GM20000 (cell line): Measurements from ENCODE around the gene EIF1B.

Source experiments
- DNase-seq: peaks from one replicate; pipeline ENCODE4 v3.0.0; 2012; ENCODE audit warnings: low spot score
- TF ChIP-seq, protein P1 (sequence below): IDR thresholded peaks from 2 replicates; pipeline ENCODE4 v1.5.1; 2012; ENCODE audit warnings: mild to moderate bottlenecking, control low read depth; ENCODE audit errors: extremely low read depth, missing control alignments

EIF1B gene

GRCh38 chr3:40323946-40324345 is 14.4 kb downstream of the EIF1B start:
- TF ChIP-seq, protein P1, sequence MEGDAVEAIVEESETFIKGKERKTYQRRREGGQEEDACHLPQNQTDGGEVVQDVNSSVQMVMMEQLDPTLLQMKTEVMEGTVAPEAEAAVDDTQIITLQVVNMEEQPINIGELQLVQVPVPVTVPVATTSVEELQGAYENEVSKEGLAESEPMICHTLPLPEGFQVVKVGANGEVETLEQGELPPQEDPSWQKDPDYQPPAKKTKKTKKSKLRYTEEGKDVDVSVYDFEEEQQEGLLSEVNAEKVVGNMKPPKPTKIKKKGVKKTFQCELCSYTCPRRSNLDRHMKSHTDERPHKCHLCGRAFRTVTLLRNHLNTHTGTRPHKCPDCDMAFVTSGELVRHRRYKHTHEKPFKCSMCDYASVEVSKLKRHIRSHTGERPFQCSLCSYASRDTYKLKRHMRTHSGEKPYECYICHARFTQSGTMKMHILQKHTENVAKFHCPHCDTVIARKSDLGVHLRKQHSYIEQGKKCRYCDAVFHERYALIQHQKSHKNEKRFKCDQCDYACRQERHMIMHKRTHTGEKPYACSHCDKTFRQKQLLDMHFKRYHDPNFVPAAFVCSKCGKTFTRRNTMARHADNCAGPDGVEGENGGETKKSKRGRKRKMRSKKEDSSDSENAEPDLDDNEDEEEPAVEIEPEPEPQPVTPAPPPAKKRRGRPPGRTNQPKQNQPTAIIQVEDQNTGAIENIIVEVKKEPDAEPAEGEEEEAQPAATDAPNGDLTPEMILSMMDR, result no peak
- DNase-seq, result no peak

GRCh38 chr3:40324621-40325020 is 15.1 kb downstream of the EIF1B start:
- TF ChIP-seq, protein P1, result no peak
- no peak for DNase-seq

DNA sequence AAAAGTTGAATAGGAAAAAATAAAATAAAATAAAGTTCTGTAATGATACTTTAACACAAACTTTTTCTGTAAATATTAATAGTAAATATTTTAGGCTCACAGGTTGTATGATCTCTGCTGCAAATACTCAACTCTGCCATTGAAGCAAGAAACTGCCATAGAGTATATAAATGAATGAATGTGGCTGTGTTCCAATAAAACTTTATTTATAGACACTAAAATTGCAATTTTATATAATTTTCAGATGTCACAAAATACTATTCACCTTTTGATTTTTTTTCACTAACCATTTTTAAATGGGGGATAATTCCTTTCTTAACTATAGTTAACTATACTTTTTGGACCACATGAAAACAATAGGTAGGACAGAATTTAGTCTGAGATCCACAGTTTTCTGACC is 16.0 kb downstream of the EIF1B start:
- DNase-seq, result no peak
- TF ChIP-seq, protein P1, result no peak

GRCh38 chr3:40328374-40328773 is 18.9 kb downstream of the EIF1B start:
- TF ChIP-seq, protein P1, result no peak
- no peak for DNase-seq

DNA sequence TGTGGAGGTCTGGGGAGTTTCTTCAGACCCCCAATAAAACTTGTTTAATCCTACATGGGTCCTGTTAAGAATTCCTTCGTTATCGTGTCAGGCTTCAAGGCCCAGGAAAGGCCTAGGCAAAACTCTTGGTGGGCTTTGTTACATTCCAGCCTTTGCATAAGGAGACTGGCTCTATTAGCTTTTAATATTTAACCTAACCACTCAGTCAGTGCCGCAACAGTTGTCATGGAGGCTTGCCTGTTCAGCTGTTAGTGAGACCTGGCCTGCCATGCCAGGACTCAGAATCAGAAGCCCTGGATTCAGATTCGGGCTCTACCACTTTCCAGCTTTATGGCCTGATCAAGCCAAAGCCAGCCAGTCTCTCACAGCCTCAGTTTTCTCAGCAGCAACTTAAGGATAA is 19.6 kb downstream of the EIF1B start:
- no peak for DNase-seq
- TF ChIP-seq, protein P1, result no peak

DNA sequence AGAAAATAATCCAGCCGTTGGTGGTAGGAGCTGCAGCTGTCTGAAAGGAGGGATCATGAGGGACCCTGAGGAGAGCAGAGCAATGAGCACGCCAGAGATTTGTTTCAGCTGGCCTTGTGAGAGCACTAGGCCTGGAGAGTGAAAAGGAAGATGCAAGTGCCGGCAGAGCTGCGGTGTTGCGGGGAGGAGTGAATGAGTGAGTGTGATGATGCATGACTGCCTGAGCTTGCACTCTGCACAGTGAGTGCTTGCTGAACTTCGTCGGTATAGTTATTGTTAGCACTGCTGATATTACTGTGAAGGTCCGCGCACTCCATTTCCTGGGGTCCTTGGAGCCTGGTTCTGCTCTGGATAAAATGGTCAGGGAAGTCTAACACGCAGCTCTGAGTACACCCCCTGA is 23.2 kb downstream of the EIF1B start:
- TF ChIP-seq, protein P1, result no peak
- DNase-seq, result no peak

DNA sequence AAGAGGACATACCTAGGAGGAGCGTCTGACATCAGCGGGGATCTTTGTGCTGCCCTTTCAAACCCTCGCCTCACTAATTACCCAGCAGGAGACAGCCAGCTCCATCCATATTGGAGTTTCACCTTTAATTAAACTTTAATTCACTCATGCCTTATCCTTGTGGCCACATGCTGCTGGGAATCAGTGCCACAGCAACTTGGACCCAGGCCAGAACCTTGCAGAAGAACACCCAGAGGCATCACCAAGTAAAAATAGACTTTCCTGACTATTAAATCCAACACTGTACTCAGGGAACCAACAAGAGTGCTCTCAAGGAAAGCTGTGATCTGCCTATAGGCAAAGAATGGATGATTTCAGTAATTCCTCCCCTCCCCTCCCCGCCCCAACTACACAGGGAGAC is 23.9 kb downstream of the EIF1B start:
- TF ChIP-seq, protein P1, result no peak
- DNase-seq, result no peak
